HG03196 (cell line): ENCODE data around the gene GRK3.

Experiments used
- ATAC-seq: cut with Tn5 transposase; IDR thresholded peaks from one replicate; pipeline ENCODE4 v1.9.1; 2021; ENCODE audit not compliant: unreplicated experiment

Gene GRK3

GRCh38 chr22:25722223-25722622 lies 157.7 kb downstream of the GRK3 start:
- no peak for ATAC-seq

GRCh38 chr22:25722626-25723025 lies 158.2 kb downstream of the GRK3 start:
- no peak for ATAC-seq

GRCh38 chr22:25726241-25726640 lies 161.8 kb downstream of the GRK3 start:
- ATAC-seq, result no peak

GRCh38 chr22:25728071-25728470 lies 163.6 kb downstream of the GRK3 start:
- no peak for ATAC-seq

- ATAC-seq, result no peak
Observed at GRCh38 chr22:25729016-25729995, 164.8 kb downstream of the GRK3 start.

GRCh38 chr22:25735650-25736049 lies 171.2 kb downstream of the GRK3 start:
- ATAC-seq, result no peak

GRCh38 chr22:25736378-25737011 lies 172.0 kb downstream of the GRK3 start:
- no peak for ATAC-seq

- ATAC-seq, result no peak
Observed at GRCh38 chr22:25739659-25740344, 175.3 kb downstream of the GRK3 start.

- ATAC-seq, result no peak
Observed at GRCh38 chr22:25741692-25742626, 177.5 kb downstream of the GRK3 start, which contains the start of gene MYO18B. Gene MYO18B, plus strand, starts transcription at chr22:25742188. Its CDS starts 18,905 bp downstream, at chr22:25761093.

- ATAC-seq, result no peak
Observed at GRCh38 chr22:25742918-25743708, 178.6 kb downstream of the GRK3 start.

GRCh38 chr22:25744694-25745093 lies 180.2 kb downstream of the GRK3 start:
- no peak for ATAC-seq

- no peak for ATAC-seq
Observed at GRCh38 chr22:25745341-25746011, 181.0 kb downstream of the GRK3 start.

GRCh38 chr22:25746012-25746373 lies 181.5 kb downstream of the GRK3 start:
- no peak for ATAC-seq

GRCh38 chr22:25747245-25747944 lies 182.9 kb downstream of the GRK3 start:
- ATAC-seq, result no peak

- ATAC-seq, result no peak
Observed at GRCh38 chr22:25748140-25748539, 183.7 kb downstream of the GRK3 start.

GRCh38 chr22:25748704-25749103 lies 184.2 kb downstream of the GRK3 start:
- ATAC-seq, result no peak

GRCh38 chr22:25749420-25750169 lies 185.1 kb downstream of the GRK3 start:
- ATAC-seq, result no peak
